ENCODE measurements around the gene RPS27. TPM values are rescaled to one million over a fixed set of nuclear protein-coding genes. Genes with fewer than 3 reads are reported as not detected.

Gene RPS27
- total and polyA plus RNA-seq, 2 of the 13 experiments (the other 11 are each of a cell fraction or from before 2014, with no cell fraction given) = 3,737 to 9,964 TPM

DNA sequence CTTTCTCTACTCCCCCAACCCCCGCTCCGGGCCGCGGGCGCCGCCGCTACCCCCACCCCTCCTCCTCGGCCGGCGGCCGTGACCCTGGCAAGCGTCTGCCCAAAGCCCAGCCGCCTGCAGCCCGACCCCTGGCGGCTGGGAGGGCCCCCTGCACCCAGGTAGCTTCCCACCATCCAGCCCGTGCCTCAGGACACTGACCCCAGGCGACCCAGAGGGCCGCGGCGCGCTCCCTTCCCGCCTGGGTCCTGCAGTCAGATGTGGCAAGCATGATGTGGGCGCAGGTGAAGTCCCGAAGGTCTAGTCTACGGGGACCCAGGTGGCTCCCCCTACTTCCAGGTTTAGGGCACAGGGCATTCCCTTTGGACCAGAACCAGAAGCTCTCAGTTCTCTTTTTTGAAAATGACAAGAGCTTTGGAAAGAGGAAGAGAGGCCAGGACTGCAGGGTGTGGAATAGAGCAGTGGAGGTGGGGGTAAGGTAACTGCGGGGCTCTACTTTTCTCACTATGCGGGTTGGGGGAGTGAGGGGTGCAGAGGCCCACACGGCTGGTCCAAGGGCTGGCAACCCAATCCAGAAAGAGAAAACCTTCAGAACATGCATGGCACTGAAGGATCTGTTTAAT lies 43.8 kb upstream of the RPS27 start, which contains the start of gene DENND4B (continued):
- TF ChIP-seq ZNF34 (CRISPR knock-in tag; IDR thresholded peaks at IDR 0.05; ENCODE audit: borderline replicate concordance) (no peak), GABPA (IDR thresholded peaks at IDR 0.05; ENCODE audit: low read depth, low read length) (no peak; the same call in 1 of the 2 replicates), GABPA (CRISPR knock-in tag; IDR thresholded peaks at IDR 0.05; ENCODE audit: low read depth) (peak; percentile 43; the same call in 1 of the 2 replicates), HDAC6 (IDR thresholded peaks at IDR 0.05; ENCODE audit: low read depth, low read length) (no peak), SRSF1 (optimal IDR thresholded peaks at IDR 0.05; ENCODE audit: low read depth, low read length) (peak; percentile 24), AGO1 (IDR thresholded peaks at IDR 0.05; ENCODE audit: low read depth, low read length, poor library complexity, severe bottlenecking) (peak; percentile 66), ZNF24 (IDR thresholded peaks at IDR 0.05) (no peak), ZNF547 (CRISPR knock-in tag; IDR thresholded peaks at IDR 0.05) (no peak; the same call in 1 of the 2 replicates), ZFY (CRISPR knock-in tag; IDR thresholded peaks at IDR 0.05) (peak; percentile 33; the same call in 1 of the 2 replicates), ZNF562 (CRISPR knock-in tag; IDR thresholded peaks at IDR 0.05; ENCODE audit: borderline replicate concordance) (no peak), ZNF589 (CRISPR knock-in tag; conservative IDR thresholded peaks at IDR 0.05) (no peak), STAT6 (CRISPR knock-in tag; IDR thresholded peaks at IDR 0.05; ENCODE audit: borderline replicate concordance) (no peak), FOXM1 (CRISPR knock-in tag; IDR thresholded peaks at IDR 0.05) (no peak), SMC3 (IDR thresholded peaks at IDR 0.05; ENCODE audit: low read length) (peak; percentile 23; the same call in 1 of the 2 replicates), ZNF570 (CRISPR knock-in tag; IDR thresholded peaks at IDR 0.05; ENCODE audit: borderline replicate concordance) (no peak), CENPX (CRISPR knock-in tag; IDR thresholded peaks at IDR 0.05) (no peak), ATF7-NPFF (CRISPR knock-in tag; IDR thresholded peaks at IDR 0.05; ENCODE audit: low read depth) (0 out of 2 replicates have a peak, but pooled peaks have one; percentile 30)
- TF ChIP-seq, protein P1, sequence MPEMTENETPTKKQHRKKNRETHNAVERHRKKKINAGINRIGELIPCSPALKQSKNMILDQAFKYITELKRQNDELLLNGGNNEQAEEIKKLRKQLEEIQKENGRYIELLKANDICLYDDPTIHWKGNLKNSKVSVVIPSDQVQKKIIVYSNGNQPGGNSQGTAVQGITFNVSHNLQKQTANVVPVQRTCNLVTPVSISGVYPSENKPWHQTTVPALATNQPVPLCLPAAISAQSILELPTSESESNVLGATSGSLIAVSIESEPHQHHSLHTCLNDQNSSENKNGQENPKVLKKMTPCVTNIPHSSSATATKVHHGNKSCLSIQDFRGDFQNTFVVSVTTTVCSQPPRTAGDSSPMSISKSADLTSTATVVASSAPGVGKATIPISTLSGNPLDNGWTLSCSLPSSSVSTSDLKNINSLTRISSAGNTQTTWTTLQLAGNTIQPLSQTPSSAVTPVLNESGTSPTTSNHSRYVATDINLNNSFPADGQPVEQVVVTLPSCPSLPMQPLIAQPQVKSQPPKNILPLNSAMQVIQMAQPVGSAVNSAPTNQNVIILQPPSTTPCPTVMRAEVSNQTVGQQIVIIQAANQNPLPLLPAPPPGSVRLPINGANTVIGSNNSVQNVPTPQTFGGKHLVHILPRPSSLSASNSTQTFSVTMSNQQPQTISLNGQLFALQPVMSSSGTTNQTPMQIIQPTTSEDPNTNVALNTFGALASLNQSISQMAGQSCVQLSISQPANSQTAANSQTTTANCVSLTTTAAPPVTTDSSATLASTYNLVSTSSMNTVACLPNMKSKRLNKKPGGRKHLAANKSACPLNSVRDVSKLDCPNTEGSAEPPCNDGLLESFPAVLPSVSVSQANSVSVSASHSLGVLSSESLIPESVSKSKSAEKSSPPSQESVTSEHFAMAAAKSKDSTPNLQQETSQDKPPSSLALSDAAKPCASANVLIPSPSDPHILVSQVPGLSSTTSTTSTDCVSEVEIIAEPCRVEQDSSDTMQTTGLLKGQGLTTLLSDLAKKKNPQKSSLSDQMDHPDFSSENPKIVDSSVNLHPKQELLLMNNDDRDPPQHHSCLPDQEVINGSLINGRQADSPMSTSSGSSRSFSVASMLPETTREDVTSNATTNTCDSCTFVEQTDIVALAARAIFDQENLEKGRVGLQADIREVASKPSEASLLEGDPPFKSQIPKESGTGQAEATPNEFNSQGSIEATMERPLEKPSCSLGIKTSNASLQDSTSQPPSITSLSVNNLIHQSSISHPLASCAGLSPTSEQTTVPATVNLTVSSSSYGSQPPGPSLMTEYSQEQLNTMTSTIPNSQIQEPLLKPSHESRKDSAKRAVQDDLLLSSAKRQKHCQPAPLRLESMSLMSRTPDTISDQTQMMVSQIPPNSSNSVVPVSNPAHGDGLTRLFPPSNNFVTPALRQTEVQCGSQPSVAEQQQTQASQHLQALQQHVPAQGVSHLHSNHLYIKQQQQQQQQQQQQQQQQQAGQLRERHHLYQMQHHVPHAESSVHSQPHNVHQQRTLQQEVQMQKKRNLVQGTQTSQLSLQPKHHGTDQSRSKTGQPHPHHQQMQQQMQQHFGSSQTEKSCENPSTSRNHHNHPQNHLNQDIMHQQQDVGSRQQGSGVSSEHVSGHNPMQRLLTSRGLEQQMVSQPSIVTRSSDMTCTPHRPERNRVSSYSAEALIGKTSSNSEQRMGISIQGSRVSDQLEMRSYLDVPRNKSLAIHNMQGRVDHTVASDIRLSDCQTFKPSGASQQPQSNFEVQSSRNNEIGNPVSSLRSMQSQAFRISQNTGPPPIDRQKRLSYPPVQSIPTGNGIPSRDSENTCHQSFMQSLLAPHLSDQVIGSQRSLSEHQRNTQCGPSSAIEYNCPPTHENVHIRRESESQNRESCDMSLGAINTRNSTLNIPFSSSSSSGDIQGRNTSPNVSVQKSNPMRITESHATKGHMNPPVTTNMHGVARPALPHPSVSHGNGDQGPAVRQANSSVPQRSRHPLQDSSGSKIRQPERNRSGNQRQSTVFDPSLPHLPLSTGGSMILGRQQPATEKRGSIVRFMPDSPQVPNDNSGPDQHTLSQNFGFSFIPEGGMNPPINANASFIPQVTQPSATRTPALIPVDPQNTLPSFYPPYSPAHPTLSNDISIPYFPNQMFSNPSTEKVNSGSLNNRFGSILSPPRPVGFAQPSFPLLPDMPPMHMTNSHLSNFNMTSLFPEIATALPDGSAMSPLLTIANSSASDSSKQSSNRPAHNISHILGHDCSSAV (CRISPR knock-in tag; IDR thresholded peaks at IDR 0.05; ENCODE audit: borderline replicate concordance) = no peak
- TF ChIP-seq, protein P2, sequence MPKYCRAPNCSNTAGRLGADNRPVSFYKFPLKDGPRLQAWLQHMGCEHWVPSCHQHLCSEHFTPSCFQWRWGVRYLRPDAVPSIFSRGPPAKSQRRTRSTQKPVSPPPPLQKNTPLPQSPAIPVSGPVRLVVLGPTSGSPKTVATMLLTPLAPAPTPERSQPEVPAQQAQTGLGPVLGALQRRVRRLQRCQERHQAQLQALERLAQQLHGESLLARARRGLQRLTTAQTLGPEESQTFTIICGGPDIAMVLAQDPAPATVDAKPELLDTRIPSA (CRISPR knock-in tag; IDR thresholded peaks at IDR 0.05; ENCODE audit: borderline replicate concordance) = 0 out of 2 replicates have a peak, but pooled peaks have one; percentile 61
